ENCODE data around the gene SH3D19. TPM values are rescaled to one million over a fixed set of nuclear protein-coding genes. Genes with fewer than 3 reads are reported as not detected.

Gene SH3D19
- total RNA-seq, 2 donors from 2014 or later: 107 to 118 TPM

- no peak overlapping the region for H3K4me3 ChIP-seq
- H3K36me3 ChIP-seq: no peaks in the 10 kb centered on the region
- no peaks in the 10 kb centered on the region for H3K27me3 ChIP-seq
- DNase-seq (ENCODE audit: low spot score): no peak
- no peaks in the 10 kb centered on the region for H3K9me3 ChIP-seq
- H3K4me1 ChIP-seq: peaks cover 0 to 23% of the 10 kb centered on the region in 2 donors
- TF ChIP-seq CTCF (IDR thresholded peaks at IDR 0.05): no peak
- H3K27ac ChIP-seq: no peak overlapping the region
Observed at GRCh38 chr4:151302432-151302831, 23.0 kb downstream of the SH3D19 start.

GRCh38 chr4:151297170-151297569 lies 28.2 kb downstream of the SH3D19 start:
- Histone ChIP-seq H3K27me3 (no peaks in the 10 kb centered on the region), H3K27ac (peak overlapping the region; percentile 47 to 79), H3K36me3 (no peaks in the 10 kb centered on the region), H3K9me3 (no peaks in the 10 kb centered on the region), H3K4me3 (no peak overlapping the region), H3K4me1 (peaks cover 0 to 31% of the 10 kb centered on the region in 2 donors)
- TF ChIP-seq CTCF (IDR thresholded peaks at IDR 0.05): no peak
- DNase-seq (ENCODE audit: low spot score): no peak

- Histone ChIP-seq H3K27ac (peak overlapping the region in 1 of 2 donors; percentile 79), H3K27me3 (no peaks in the 10 kb centered on the region), H3K9me3 (no peaks in the 10 kb centered on the region), H3K4me1 (peaks cover 0 to 31% of the 10 kb centered on the region in 2 donors), H3K4me3 (no peak overlapping the region), H3K36me3 (no peaks in the 10 kb centered on the region)
- no peak for TF ChIP-seq CTCF (IDR thresholded peaks at IDR 0.05)
- no peak for DNase-seq (ENCODE audit: low spot score)
Observed at GRCh38 chr4:151296227-151296626, 29.2 kb downstream of the SH3D19 start.

GRCh38 chr4:151294833-151295496 lies 30.4 kb downstream of the SH3D19 start:
- H3K27me3 ChIP-seq: no peaks in the 10 kb centered on the region
- peaks cover 0 to 31% of the 10 kb centered on the region in 2 donors for H3K4me1 ChIP-seq
- no peaks in the 10 kb centered on the region for H3K9me3 ChIP-seq
- no peaks in the 10 kb centered on the region for H3K36me3 ChIP-seq
- H3K27ac ChIP-seq: peak overlapping the region; percentile 40 to 79
- no peak overlapping the region for H3K4me3 ChIP-seq
- TF ChIP-seq CTCF (IDR thresholded peaks at IDR 0.05): no peak
- DNase-seq (ENCODE audit: low spot score): no peak

GRCh38 chr4:151292038-151292437 lies 33.4 kb downstream of the SH3D19 start:
- Histone ChIP-seq H3K9me3 (no peaks in the 10 kb centered on the region), H3K36me3 (no peaks in the 10 kb centered on the region), H3K4me1 (peaks cover 0 to 28% of the 10 kb centered on the region in 2 donors), H3K27me3 (no peaks in the 10 kb centered on the region), H3K27ac (no peak overlapping the region), H3K4me3 (no peak overlapping the region)
- DNase-seq (ENCODE audit: low spot score): no peak
- TF ChIP-seq CTCF (IDR thresholded peaks at IDR 0.05): no peak

GRCh38 chr4:151291485-151291884 lies 33.9 kb downstream of the SH3D19 start:
- Histone ChIP-seq H3K27ac (no peak overlapping the region), H3K4me1 (peaks cover 0 to 24% of the 10 kb centered on the region in 2 donors)

More at GRCh38 chr4:151291485-151291884, 33.9 kb downstream of the SH3D19 start:
- H3K36me3 ChIP-seq: no peaks in the 10 kb centered on the region
- no peak for DNase-seq (ENCODE audit: low spot score)
- no peaks in the 10 kb centered on the region for H3K9me3 ChIP-seq
- no peak for TF ChIP-seq CTCF (IDR thresholded peaks at IDR 0.05)
- no peaks in the 10 kb centered on the region for H3K27me3 ChIP-seq
- H3K4me3 ChIP-seq: no peak overlapping the region

Measured in right atrium auricular region (tissue), 2 donors.